Measurements from ENCODE around the gene RGS6. TPM values are rescaled to one million over a fixed set of nuclear protein-coding genes. Genes with fewer than 3 reads are reported as not detected.

The RGS6 gene
- total RNA-seq, 1 experiment from 2014 or later = not detected

- TF ChIP-seq, protein P1, sequence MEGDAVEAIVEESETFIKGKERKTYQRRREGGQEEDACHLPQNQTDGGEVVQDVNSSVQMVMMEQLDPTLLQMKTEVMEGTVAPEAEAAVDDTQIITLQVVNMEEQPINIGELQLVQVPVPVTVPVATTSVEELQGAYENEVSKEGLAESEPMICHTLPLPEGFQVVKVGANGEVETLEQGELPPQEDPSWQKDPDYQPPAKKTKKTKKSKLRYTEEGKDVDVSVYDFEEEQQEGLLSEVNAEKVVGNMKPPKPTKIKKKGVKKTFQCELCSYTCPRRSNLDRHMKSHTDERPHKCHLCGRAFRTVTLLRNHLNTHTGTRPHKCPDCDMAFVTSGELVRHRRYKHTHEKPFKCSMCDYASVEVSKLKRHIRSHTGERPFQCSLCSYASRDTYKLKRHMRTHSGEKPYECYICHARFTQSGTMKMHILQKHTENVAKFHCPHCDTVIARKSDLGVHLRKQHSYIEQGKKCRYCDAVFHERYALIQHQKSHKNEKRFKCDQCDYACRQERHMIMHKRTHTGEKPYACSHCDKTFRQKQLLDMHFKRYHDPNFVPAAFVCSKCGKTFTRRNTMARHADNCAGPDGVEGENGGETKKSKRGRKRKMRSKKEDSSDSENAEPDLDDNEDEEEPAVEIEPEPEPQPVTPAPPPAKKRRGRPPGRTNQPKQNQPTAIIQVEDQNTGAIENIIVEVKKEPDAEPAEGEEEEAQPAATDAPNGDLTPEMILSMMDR (conservative IDR thresholded peaks at IDR 0.05; ENCODE audit: low read depth, low read length) = no peak
- no peak for TF ChIP-seq EZH2 (IDR thresholded peaks at IDR 0.05; ENCODE audit: low read length, unreplicated experiment)
- TF ChIP-seq EZH2phosphoT487 (IDR thresholded peaks at IDR 0.05; ENCODE audit: borderline replicate concordance, low read length) = no peak
- BruUV-seq (replicated peaks) = no TSS peak
- intact Hi-C loops (cut with micrococcal nuclease) = no loop called here
These were observed 671.4 kb downstream of the RGS6 start for GRCh38 chr14:72603639-72604038.

DNA sequence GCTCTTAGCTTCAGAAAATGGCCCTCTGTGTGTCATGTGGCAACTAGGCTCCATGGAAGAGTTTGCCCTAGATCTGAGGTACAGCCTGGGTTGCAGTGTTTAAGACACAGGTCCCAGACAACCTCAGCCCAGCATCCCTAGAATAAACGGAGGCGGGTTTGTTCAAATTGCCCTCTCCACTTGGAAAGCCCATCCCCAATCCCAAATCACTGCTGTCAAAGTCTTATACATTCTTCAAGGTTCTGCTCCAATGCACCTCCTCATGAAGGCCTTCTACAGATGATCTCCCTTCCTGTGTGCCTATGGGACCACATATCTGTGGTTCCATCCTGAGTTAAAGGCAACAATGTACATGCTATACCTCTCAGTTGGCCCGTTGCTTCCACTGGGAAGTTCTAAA lies 671.9 kb downstream of the RGS6 start:
- ChIA-PET POLR2A (ENCODE audit: unreplicated experiment) (no interaction called here), CTCF (no interaction called here)
- no TSS peak for BruUV-seq (replicated peaks)
- DNase-seq (no peak), ATAC-seq (no peak)
- Histone ChIP-seq H2AFZ (ENCODE audit: low read length) (no peak overlapping the region), H3K9me3 (ENCODE audit: low read length) (no peaks in the 10 kb centered on the region), H4K20me1 (ENCODE audit: low read length) (no peaks in the 10 kb centered on the region), H3K4me1 (ENCODE audit: insufficient read depth, low read length) (peaks cover 20% of the 10 kb centered on the region), H3F3A (ENCODE audit: low read length, unreplicated experiment) (no peaks in the 10 kb centered on the region), H3K36me3 (ENCODE audit: low read depth, low read length) (no peaks in the 10 kb centered on the region), H3K27ac (ENCODE audit: low read length) (no peak overlapping the region), H3K27me3 (ENCODE audit: low read length) (no peaks in the 10 kb centered on the region), H3K79me2 (ENCODE audit: low read length) (no peaks in the 10 kb centered on the region), H3K4me3 (ENCODE audit: low read length) (no peak overlapping the region), H3K9me2 (replicated peaks; ENCODE audit: low read length) (no peaks in the 10 kb centered on the region), H3K4me2 (ENCODE audit: low read length) (no peak overlapping the region), H3K9ac (ENCODE audit: low read length) (no peak overlapping the region)
- TF ChIP-seq EZH2 (IDR thresholded peaks at IDR 0.05; ENCODE audit: low read length, unreplicated experiment) (no peak), EZH2phosphoT487 (IDR thresholded peaks at IDR 0.05; ENCODE audit: borderline replicate concordance, low read length) (no peak)
- TF ChIP-seq, protein P1 (conservative IDR thresholded peaks at IDR 0.05; ENCODE audit: low read depth, low read length) = no peak
- intact Hi-C loops (cut with micrococcal nuclease) = no loop called here

More at GRCh38 chr14:72603639-72604038, 671.4 kb downstream of the RGS6 start:
- DNase-seq (no peak), ATAC-seq (no peak)
- H3K4me3 ChIP-seq (ENCODE audit: low read length) = no peak overlapping the region
- H3F3A ChIP-seq (ENCODE audit: low read length, unreplicated experiment) = no peaks in the 10 kb centered on the region
- H3K36me3 ChIP-seq (ENCODE audit: low read depth, low read length) = no peaks in the 10 kb centered on the region
- H3K9ac ChIP-seq (ENCODE audit: low read length) = no peak overlapping the region
- no peak overlapping the region for H3K27ac ChIP-seq (ENCODE audit: low read length)
- no peaks in the 10 kb centered on the region for H4K20me1 ChIP-seq (ENCODE audit: low read length)
- no peaks in the 10 kb centered on the region for H3K27me3 ChIP-seq (ENCODE audit: low read length)
- H3K4me2 ChIP-seq (ENCODE audit: low read length) = no peak overlapping the region
- ChIA-PET POLR2A (ENCODE audit: unreplicated experiment) (no interaction called here), CTCF (no interaction called here)
- H3K9me2 ChIP-seq (replicated peaks; ENCODE audit: low read length) = no peaks in the 10 kb centered on the region
- no peak overlapping the region for H2AFZ ChIP-seq (ENCODE audit: low read length)
- no peaks in the 10 kb centered on the region for H3K9me3 ChIP-seq (ENCODE audit: low read length)
- peaks cover 15% of the 10 kb centered on the region for H3K4me1 ChIP-seq (ENCODE audit: insufficient read depth, low read length)
- H3K79me2 ChIP-seq (ENCODE audit: low read length) = no peaks in the 10 kb centered on the region

GRCh38 chr14:72605096-72605920 lies 673.1 kb downstream of the RGS6 start:
- Histone ChIP-seq H3K79me2 (ENCODE audit: low read length) (no peaks in the 10 kb centered on the region), H3F3A (ENCODE audit: low read length, unreplicated experiment) (no peaks in the 10 kb centered on the region), H3K9me3 (ENCODE audit: low read length) (no peaks in the 10 kb centered on the region), H3K4me2 (ENCODE audit: low read length) (no peak overlapping the region), H3K4me1 (ENCODE audit: insufficient read depth, low read length) (peaks cover 25% of the 10 kb centered on the region), H3K27ac (ENCODE audit: low read length) (no peak overlapping the region), H3K9ac (ENCODE audit: low read length) (no peak overlapping the region), H3K36me3 (ENCODE audit: low read depth, low read length) (no peaks in the 10 kb centered on the region), H3K9me2 (replicated peaks; ENCODE audit: low read length) (no peaks in the 10 kb centered on the region), H3K27me3 (ENCODE audit: low read length) (no peaks in the 10 kb centered on the region), H3K4me3 (ENCODE audit: low read length) (no peak overlapping the region), H2AFZ (ENCODE audit: low read length) (no peak overlapping the region), H4K20me1 (ENCODE audit: low read length) (no peaks in the 10 kb centered on the region)
- DNase-seq (no peak), ATAC-seq (no peak)
- TF ChIP-seq EZH2phosphoT487 (IDR thresholded peaks at IDR 0.05; ENCODE audit: borderline replicate concordance, low read length) = no peak
- TF ChIP-seq, protein P1 (conservative IDR thresholded peaks at IDR 0.05; ENCODE audit: low read depth, low read length) = no peak
- ChIA-PET CTCF (no interaction called here), POLR2A (ENCODE audit: unreplicated experiment) (no interaction called here)
- no TSS peak for BruUV-seq (replicated peaks)
- intact Hi-C loops (cut with micrococcal nuclease) = no loop called here
